ENCODE data around the gene MUC6.

DNA sequence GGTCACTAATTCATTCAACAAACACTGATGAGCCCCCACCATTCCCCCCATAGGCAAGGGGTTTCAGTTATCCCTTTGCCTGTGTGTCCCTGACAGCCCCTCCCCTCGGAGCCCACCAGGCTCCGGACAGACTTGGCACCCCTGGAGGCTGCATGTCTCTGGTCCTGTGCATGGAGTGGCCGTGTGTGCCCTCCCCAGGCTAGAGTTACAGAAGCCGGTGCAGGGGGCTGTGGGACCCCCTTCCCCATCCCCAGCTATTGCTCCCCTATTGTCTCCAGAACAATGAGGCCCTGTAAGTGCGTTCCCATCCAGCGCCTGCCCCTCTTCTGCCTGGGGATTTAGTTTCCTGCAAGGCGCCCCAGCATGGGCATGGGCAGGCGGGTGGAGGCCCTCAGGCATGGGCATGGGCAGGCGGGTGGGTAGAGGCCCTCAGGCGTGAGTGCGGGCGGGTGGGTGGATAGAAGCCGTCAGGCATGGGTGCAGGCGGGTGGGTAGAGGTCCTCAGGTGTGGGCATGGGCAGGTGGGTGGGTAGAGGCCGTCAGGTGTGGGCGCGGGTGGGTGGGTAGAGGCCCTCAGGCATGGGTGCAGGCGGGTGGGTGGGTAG, 39.6 kb upstream of the MUC6 start:
- TF ChIP-seq POLR2A (IDR thresholded peaks at IDR 0.05; ENCODE audit: low read length) (no peak), GATA1 (IDR thresholded peaks at IDR 0.05; ENCODE audit: low read depth, low read length) (no peak)
